ENCODE results near the gene PEDS1. TPM values are rescaled to one million over a fixed set of nuclear protein-coding genes. Genes with fewer than 3 reads are reported as not detected.
A peak's percentile ranks its signal among the peaks of the same experiment; 100 is the strongest.

PEDS1 gene
- total and polyA plus RNA-seq, 2 of the 13 experiments (the other 11 are each of a cell fraction or from before 2014, with no cell fraction given), result 30.5 to 93.9 TPM

DNA sequence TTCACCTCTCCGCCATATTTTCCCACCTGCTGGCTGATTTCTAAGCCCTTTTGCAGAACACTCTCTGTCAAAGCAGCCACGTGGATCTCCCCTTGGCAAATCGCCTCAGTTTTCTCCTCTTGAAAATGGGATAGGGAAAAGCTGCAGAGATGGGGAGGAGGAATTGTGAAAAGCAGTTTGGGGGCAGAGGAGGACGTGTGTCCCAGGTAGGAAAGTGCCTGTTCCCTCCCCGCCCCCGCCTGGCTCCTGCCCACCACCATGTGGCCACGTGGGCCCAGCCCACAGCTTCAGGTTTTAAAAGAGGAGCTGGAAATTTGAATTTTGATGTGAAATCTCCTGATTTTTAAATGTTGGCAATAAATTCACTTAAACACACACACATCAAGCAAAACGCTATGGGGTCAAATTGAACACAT lies 33.5 kb upstream of the PEDS1 start (continued):
- TF ChIP-seq SKI (IDR thresholded peaks at IDR 0.05; ENCODE audit: partially characterized antibody) (no peak), ZNF280D (CRISPR knock-in tag; IDR thresholded peaks at IDR 0.05) (0 out of 2 replicates have a peak, but pooled peaks have one; percentile 9), ARNTL (CRISPR knock-in tag; IDR thresholded peaks at IDR 0.05) (no peak), ZBTB20 (CRISPR knock-in tag; IDR thresholded peaks at IDR 0.05; ENCODE audit: borderline replicate concordance, low read depth) (0 out of 2 replicates have a peak, but pooled peaks have one; percentile 7), ARNT2 (CRISPR knock-in tag; IDR thresholded peaks at IDR 0.05; ENCODE audit: low read depth) (no peak), TCF7 (IDR thresholded peaks at IDR 0.05; ENCODE audit: low read depth) (0 out of 2 replicates have a peak, but pooled peaks have one; percentile 7), EP300 (IDR thresholded peaks at IDR 0.05; ENCODE audit: low read depth in 2 of 2, low read length in 2 of 2) (no peak), EP300 (CRISPR knock-in tag; IDR thresholded peaks at IDR 0.05; ENCODE audit: borderline replicate concordance) (peak; percentile 53; the same call in 1 of the 2 replicates), NKX3-1 (CRISPR knock-in tag; IDR thresholded peaks at IDR 0.05) (0 out of 2 replicates have a peak, but pooled peaks have one; percentile 23), ZBTB38 (CRISPR knock-in tag; IDR thresholded peaks at IDR 0.05) (no peak), ZNF75D (CRISPR knock-in tag; IDR thresholded peaks at IDR 0.05; ENCODE audit: borderline replicate concordance) (0 out of 2 replicates have a peak, but pooled peaks have one; percentile 1), GPN1 (CRISPR knock-in tag; IDR thresholded peaks at IDR 0.05; ENCODE audit: borderline replicate concordance) (no peak), LRRFIP1 (CRISPR knock-in tag; conservative IDR thresholded peaks at IDR 0.05) (no peak; the same call in 1 of the 2 replicates), POLR2A (IDR thresholded peaks at IDR 0.05; ENCODE audit: insufficient read depth in 1 of 2, low read depth in 2 of 2, low read length in 2 of 2) (peak in 1 of 2 experiments; percentile 29; a peak in 1 of 4 replicates), TFDP1 (CRISPR knock-in tag; IDR thresholded peaks at IDR 0.05; ENCODE audit: borderline replicate concordance) (0 out of 2 replicates have a peak, but pooled peaks have one; percentile 6), ZSCAN31 (CRISPR knock-in tag; IDR thresholded peaks at IDR 0.05; ENCODE audit: low read depth) (no peak), ZNF337 (CRISPR knock-in tag; IDR thresholded peaks at IDR 0.05; ENCODE audit: borderline replicate concordance, low read depth) (no peak), BRF2 (CRISPR knock-in tag; IDR thresholded peaks at IDR 0.05) (0 out of 2 replicates have a peak, but pooled peaks have one; percentile 50), RCOR2 (CRISPR knock-in tag; IDR thresholded peaks at IDR 0.05) (no peak), HNRNPK (IDR thresholded peaks at IDR 0.05; ENCODE audit: low read depth, low read length, poor library complexity, severe bottlenecking) (peak; percentile 49)
- TF ChIP-seq, protein P1, sequence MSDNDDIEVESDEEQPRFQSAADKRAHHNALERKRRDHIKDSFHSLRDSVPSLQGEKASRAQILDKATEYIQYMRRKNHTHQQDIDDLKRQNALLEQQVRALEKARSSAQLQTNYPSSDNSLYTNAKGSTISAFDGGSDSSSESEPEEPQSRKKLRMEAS (IDR thresholded peaks at IDR 0.05), result peak; percentile 92
- TF ChIP-seq, protein P2, sequence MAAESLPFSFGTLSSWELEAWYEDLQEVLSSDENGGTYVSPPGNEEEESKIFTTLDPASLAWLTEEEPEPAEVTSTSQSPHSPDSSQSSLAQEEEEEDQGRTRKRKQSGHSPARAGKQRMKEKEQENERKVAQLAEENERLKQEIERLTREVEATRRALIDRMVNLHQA (CRISPR knock-in tag; IDR thresholded peaks at IDR 0.05), result no peak

Data from HepG2 (cell line).